ENCODE measurements around the gene HSFX3.
A peak's percentile ranks its signal among the peaks of the same experiment; 100 is the strongest.
"Not testable (repeated sequence)": the region's sequence is repeated elsewhere in the genome, so short reads cannot be mapped to it uniquely, and the experiment has no call there.

HSFX3 gene

DNA sequence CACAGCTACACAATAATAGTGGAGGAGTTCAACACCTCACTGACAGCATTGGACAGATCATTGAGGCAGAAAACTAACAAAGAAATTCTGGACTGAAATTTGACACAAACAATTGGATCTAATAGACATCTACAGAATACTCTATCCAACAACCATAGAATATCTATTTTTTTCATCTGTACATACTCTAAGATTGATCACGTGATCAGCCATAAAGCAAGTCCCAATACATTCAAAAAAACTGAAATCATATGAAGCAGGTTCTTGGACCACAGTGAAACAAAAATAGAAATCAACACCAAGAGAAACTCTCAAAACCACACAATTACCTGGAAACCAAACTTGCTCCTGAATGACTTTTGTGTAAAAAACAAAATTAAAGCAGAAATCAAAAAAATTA lies 32.4 kb downstream of the HSFX3 start:
- no peak for DNase-seq (ENCODE audit: low read depth in 2 of 2)

DNA sequence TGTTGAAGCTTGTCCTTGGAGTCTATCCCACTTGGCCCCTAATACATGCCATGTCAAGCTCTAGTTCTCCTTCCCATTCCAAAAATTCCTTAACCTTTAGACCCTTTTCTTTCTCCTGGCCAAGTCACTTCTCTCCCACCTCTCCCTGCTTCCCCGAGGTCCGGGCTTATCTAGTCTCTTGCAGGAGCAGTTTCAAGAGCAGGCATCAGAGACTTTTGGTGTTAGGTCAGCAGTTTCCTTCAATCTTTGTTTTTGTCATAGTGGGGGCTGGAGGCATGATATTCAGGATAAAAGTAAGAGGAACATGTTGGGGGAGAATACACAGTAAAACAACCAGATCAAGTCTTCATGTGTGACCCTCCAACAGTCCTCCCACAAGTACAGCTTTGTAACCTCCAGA lies 33.1 kb downstream of the HSFX3 start:
- DNase-seq (ENCODE audit: low read depth in 2 of 2) = no peak

DNA sequence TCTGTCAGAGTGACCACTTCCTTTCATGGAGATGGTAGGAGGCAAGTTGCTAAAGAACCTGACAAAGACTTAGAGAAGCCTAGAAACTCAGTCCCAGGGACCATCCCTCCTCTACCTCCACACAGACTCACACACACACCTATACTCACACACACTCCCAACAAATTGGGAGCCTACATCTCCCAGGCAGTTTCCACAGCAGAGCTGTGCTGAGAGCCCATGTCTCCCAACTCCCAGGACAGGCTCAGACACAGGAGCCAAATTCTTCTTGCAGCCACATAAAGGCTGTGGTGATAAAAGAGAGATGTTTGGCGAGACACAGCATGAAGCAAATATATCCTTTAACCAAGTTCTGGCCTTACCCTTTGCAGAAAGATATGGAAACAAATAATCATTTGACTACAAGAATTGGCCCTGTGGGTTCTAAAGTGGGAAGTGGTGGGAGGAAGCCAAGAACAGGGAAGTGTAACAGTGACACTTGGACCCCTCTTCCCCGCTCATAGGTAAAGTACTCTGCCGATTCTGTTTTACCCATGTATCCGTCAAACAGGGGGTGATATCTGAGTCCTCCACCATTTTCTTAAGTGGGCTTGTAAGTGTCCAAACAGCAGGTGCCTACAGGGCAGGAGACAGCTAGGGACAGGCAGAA lies 33.6 kb downstream of the HSFX3 start:
- no peak for DNase-seq (ENCODE audit: low read depth in 2 of 2)

DNA sequence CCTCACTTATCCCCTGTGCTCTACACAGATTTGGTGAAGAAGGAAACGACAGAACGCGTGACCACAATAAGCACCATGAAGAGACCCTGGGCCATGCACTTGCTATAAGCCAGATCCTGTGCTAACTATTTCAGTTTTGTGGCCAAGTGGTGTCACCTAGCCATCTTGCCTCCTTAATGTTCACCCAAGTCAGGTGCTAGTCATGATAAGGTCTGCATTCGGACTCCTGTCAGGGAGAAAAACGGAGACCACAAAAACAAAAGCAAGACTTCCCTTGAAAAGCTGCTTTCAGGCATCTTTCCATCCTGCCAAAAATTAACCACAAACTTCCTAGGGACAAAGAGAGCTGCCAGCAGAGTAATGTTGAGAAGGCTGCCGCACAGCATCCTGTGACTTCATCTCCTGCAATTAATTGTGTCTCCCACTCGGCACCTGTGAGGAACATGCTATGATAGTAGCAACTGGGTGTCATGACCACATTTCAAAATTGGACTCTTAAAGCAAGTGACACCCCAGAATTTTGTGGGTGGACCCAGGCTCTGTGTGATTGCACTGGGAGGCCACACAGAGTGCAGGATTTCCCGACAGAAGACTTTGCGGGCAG lies 35.8 kb downstream of the HSFX3 start:
- DNase-seq (ENCODE audit: low read depth in 2 of 2) = no peak

DNA sequence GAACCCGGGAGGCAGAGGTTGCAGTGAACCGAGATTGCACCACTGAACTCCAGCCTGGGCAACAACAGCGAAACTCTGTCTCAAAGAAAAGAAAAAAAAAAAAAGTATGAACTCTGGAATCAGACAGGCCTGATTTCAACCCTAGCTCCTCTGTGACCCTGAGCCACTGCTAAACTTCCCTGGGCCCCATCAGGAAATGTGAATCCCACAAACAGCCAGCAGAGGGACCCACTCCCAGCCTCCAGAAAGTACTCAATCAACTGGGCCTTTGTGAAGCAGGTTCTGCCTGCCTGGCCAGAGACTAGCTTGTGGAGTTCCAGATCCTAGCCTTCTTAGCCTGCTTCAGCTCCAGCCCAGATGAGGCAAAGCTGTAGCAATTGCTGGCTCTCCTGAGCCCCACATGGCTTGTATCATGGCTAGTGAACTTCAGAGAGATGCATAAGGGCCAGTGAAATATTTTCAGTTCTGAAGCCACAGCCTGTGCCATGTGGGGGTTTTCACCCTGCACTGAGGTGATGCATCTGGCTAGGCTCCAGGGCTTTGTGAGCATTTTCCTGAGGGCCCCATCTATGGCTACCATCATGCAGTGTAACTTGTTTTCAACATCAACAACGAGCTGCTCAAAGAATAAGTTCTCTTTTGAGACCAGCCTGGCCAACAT lies 37.4 kb downstream of the HSFX3 start:
- DNase-seq (ENCODE audit: low read depth in 2 of 2) = peak in 1 of 2 donors; percentile 32

DNA sequence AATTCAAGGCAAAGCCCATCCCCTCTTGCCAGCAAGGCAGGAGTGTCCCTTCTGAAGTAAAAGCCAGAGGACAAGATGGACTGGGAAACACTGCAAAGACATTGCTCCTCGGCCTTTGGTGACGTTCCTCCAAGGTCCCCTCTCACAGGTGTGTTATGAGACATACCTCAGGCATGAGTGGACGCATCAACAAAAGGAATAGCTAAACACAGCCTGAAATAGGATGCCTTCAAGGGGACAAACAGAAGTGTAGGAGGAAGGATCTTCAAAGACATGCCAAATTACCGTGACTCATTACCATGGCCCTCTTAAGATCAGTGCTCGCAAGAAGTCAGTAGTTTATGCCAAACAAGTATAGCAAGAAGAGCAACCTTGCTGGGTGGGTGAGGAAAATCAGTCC lies 38.6 kb downstream of the HSFX3 start:
- no peak for DNase-seq (ENCODE audit: low read depth in 2 of 2)

DNA sequence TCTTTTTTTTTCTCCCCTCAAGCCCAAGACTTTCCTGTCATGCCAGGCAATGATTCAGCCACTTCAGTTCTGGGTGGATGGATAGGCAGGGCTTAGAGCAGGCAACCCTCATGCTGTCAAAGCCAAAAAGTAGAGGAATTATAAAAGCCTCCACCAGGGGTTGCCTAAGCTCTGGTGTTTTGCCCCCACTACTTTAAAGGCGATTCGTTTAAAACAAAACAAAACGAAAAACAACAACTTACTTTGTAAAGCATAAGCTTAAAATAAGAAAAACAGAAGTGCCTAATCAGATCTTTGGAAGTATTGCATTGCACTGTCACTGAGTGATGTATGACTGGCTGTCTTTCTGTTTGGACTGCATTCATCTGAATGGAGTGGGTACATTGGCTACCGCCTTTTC lies 39.3 kb downstream of the HSFX3 start:
- DNase-seq (ENCODE audit: low read depth in 2 of 2) = no peak

DNA sequence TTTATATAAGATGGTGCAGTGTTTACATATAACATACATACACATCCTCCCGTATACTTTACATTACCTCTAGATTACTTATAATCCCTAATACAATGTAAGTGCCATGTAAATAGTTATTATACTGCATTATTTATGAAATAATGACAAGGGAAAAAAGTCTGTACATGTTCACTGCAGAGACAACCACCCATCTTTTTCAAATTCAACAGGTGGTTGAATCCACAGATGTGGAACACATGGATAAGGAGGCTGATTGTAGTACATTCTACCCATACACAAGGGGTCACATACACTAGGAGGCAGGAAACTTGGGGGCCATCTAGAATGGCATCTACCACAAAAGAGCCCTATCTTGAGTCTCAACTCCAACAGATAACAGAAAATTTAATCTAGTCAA lies 41.3 kb downstream of the HSFX3 start:
- no peak for DNase-seq (ENCODE audit: low read depth in 2 of 2)

DNA sequence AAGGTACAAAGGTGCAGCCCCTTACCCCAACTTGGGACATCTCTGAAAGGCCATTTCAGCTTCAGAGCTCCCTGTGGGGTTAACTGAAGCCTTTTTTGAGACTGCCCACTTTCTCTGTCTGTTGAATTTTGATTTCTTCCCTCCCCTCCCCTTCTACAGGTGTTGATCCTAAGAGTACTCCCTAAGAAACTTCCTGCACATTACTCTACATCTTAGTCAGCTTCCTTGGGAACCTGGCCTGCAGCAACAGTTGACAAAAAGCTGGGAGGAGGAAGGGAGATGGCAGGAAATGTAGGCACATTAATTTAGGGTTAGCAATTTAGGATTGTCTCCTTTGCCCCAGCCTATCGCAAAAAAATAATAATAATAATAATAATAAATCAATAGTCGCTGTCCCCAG lies 43.4 kb downstream of the HSFX3 start:
- no peak for DNase-seq (ENCODE audit: low read depth in 2 of 2)

DNA sequence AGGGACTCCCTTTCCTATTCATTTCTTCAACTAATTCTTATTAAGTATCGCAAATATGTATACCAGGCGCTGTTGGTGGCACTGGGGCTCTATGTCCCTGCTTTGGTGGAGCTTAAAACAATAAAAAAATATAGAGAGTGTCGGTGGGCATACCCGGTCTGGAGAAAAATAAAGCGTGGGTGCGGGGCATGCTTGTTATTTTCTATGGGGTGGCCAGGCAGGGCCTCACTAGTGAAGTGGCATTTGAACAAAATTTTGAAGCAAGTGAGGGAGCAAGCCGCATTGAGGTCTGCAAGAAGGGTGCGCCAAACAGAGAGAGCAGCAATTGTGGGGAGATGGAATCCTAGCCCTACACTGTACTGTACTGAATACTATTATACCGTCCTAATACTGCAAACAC lies 44.1 kb downstream of the HSFX3 start:
- DNase-seq (ENCODE audit: low read depth in 2 of 2) = no peak

DNA sequence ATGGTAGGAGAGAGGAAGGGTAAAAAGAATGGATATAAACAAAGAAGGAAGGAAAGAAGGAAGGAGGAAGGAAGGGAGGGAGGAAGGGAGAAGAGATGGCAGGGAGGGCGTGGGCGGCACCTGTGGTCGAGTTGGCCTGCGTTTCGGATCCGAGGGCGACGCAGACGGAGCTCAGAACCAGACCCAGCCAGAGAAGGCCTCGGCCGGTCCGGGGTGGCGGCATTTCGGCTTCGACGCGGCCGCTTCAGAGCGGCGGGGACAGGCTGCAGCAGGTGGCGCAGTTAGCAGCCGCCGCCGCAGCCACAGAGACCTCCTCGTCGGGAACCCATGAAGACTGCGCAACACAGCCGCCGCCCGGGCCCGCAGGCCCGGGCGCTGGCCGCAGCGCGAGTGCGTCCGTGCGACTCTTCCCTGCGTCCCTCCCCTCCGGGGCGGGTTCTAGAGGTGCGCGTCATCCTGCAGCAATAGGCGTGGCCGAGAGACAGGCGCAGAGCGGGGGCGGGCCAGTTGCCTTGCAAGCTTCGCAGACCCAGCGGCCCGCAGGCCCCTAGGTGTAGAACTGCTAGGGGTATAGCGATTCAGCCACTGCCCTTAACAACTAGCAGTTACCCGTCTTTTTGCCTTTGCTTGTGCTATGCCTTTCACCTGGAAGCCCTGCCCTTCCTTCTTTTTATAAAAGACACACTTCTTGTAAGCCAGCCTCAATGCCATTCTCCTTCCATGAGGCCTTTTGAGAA lies 44.6 kb downstream of the HSFX3 start, which contains the start of gene IDS:
TSS of gene IDS (minus strand) at position 392 of the 737 bp plus-strand sequence. CDS start at position 223, 169 bp downstream.
- peak; percentile 67 to 76 for DNase-seq (ENCODE audit: low read depth in 2 of 2)

DNA sequence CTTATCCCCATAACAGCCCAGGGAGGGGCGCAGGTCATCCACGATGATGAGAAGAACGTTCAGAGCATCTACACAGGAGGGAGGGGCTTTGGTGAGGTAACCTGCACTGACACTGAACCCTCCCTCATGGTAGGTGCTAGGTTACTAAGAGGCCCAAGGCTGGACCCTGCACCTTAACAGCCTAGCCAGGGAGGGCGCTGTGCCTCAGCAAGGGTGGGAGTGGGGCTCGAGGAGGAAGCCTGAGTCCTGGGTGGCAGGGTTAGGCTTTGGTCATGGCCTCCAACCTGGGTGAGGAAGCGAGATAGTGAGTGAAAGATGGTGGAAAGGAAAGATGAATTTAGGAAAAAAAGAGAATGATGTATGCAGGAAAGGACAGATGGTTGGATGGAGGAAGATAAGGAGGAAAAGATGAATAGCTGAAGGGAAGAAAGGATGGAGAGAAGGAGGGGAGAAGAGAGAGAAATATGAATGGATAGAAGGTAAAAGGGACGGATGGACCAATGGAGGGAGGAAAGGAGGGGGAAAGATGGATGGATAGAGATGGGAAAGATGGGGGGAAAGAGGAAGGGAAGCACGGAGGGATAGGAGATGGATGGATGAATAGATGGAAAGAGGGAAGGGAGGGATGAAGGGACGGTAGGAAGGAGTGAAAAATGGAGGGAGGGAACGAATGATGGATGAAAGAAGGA lies 45.4 kb downstream of the HSFX3 start:
- DNase-seq (ENCODE audit: low read depth in 2 of 2) = peak; percentile 65 to 69

DNA sequence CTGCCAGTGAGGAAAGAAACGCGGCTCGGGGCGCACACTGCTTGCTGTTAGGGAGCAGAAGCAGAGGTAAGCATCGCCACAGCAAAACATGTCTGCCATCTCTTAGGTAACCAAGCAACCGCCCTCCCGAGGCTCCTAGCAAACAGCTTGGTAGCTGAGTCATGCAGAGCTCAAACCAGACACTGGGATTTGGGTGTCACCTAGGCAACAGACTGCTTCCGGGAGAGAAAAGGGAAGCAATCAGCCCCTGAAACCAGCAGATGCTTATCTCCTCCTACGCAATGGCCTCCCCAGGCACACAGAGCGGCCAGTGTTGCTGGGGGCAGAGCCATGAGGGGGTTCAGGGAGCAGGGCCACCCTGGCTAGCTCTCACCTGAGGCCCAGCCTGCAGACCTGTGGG lies 46.3 kb downstream of the HSFX3 start:
- peak; percentile 28 to 43 for DNase-seq (ENCODE audit: low read depth in 2 of 2)

DNA sequence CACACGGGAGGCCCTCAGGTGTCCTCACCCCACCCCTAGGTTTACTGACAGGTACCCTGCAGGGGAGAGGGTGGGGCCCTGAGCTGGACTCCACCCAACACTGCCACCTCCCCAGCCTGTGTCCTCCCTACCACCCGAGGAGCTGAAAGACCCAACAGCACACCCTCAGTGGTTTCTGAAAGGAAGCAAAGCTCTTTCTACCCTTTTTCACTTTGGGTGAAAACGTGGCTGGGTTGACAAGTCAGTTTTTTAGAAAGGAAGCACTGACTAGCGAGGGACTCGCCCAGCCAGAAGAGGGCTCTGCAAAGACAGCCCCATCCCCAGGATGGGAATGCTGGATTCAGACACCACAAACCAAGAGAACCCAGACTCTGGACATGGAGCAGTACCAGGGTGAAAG lies 46.8 kb downstream of the HSFX3 start:
- DNase-seq (ENCODE audit: low read depth in 2 of 2) = not testable (repeated sequence)

DNA sequence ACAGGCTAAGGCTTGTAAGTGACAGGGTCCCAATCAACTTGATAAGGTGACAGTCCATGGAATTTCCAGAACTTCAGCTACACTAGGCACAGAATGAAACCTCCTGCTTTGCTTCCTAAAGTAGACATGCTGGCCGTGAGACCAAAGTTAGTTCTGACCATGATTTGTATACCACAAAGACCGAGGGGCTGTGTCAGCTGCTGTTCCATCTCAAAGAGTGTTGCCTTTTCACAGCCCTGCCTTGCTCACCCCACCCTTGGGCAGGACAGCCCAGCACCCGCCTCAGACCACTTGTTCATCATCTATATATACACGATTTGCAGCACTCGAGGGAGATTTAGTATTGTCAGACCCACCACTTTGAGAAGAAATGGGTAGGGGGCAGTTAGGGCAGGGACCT lies 50.0 kb downstream of the HSFX3 start:
- DNase-seq (ENCODE audit: low read depth in 2 of 2) = no peak

DNA sequence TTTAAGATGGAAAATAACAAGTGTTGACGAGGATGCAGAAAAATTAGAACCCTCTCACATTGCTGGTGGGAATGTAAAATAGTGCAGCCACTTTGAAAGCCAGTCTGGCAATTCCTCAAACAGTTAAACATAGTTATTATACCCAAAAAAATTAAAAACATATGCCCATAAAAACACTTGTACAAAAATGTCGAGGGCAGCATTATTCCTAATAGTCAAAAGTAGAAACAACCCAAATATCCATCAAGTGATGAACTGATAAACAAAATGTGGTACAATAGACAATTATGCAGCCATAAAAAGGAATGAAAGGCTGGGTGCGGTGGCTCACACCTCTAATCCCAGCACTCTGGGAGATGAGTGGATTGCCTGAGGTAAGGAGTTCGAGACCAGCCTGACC lies 51.0 kb downstream of the HSFX3 start:
- DNase-seq (ENCODE audit: low read depth in 2 of 2) = no peak

Measured in stimulated activated CD4-positive, alpha-beta T cell treated with anti-CD3 and anti-CD28 coated beads, Interleukin-15, amount 100 ng/mL, for 48 hours (primary cell).